ENCODE measurements around the gene ZNF746. TPM values are rescaled to one million over a fixed set of nuclear protein-coding genes. Genes with fewer than 3 reads are reported as not detected.

The ZNF746 gene
- total RNA-seq (ENCODE audit: low replicate concordance) = 20.2 and 20.4 TPM in 2 replicates
- long read RNA-seq = 0 reads

GRCh38 chr7:149497467-149498261, at the start of gene ZNF746:
ZNF746 (minus strand) TSS chr7:149497809; CDS start chr7:149497536, 273 bp downstream.
- H3K4me1 Mint-ChIP-seq (ENCODE audit: unreplicated experiment) = peaks cover 23% of the 10 kb centered on the region
- peak within 1 kb of the TSS; percentile 95 for H3K27ac Mint-ChIP-seq
- no peaks in the 10 kb centered on the region for H3K9me3 Mint-ChIP-seq
- TF ChIP-seq CTCF (conservative IDR thresholded peaks at IDR 0.05) = peak; percentile 77
- peak; percentile 86 for DNase-seq (ENCODE audit: extremely low spot score, unreplicated experiment)
- H3K36me3 Mint-ChIP-seq = peaks cover 12% of the 10 kb centered on the region
- peak within 1 kb of the TSS; percentile 98 for H3K4me3 Mint-ChIP-seq
- H3K27me3 Mint-ChIP-seq = peaks cover 22% of the 10 kb centered on the region

GRCh38 chr7:149547126-149547525, 49.5 kb upstream of the ZNF746 start:
- no peak for DNase-seq (ENCODE audit: extremely low spot score, unreplicated experiment)
- no peak overlapping the region for H3K4me3 Mint-ChIP-seq
- H3K4me1 Mint-ChIP-seq (ENCODE audit: unreplicated experiment) = no peaks in the 10 kb centered on the region
- TF ChIP-seq CTCF (conservative IDR thresholded peaks at IDR 0.05) = no peak
- H3K9me3 Mint-ChIP-seq = no peaks in the 10 kb centered on the region
- peaks cover 50% of the 10 kb centered on the region for H3K36me3 Mint-ChIP-seq
- no peak overlapping the region for H3K27ac Mint-ChIP-seq
- H3K27me3 Mint-ChIP-seq = no peaks in the 10 kb centered on the region

- TF ChIP-seq CTCF (conservative IDR thresholded peaks at IDR 0.05) = no peak
- Mint-ChIP-seq H3K36me3 (peaks cover 46% of the 10 kb centered on the region), H3K27me3 (no peaks in the 10 kb centered on the region), H3K4me1 (ENCODE audit: unreplicated experiment) (no peaks in the 10 kb centered on the region), H3K9me3 (no peaks in the 10 kb centered on the region), H3K4me3 (no peak overlapping the region), H3K27ac (no peak overlapping the region)
- DNase-seq (ENCODE audit: extremely low spot score, unreplicated experiment) = no peak
Observed at GRCh38 chr7:149546331-149546730, 48.7 kb upstream of the ZNF746 start.

- no peak for TF ChIP-seq CTCF (conservative IDR thresholded peaks at IDR 0.05)
- peaks cover 34% of the 10 kb centered on the region for H3K36me3 Mint-ChIP-seq
- no peak for DNase-seq (ENCODE audit: extremely low spot score, unreplicated experiment)
- no peaks in the 10 kb centered on the region for H3K9me3 Mint-ChIP-seq
- H3K27me3 Mint-ChIP-seq = no peaks in the 10 kb centered on the region
- no peak overlapping the region for H3K27ac Mint-ChIP-seq
- H3K4me1 Mint-ChIP-seq (ENCODE audit: unreplicated experiment) = no peaks in the 10 kb centered on the region
- no peak overlapping the region for H3K4me3 Mint-ChIP-seq
Observed at GRCh38 chr7:149544028-149544427, 46.4 kb upstream of the ZNF746 start.

- DNase-seq (ENCODE audit: extremely low spot score, unreplicated experiment) = no peak
- Mint-ChIP-seq H3K27ac (no peak overlapping the region), H3K9me3 (peaks cover 8% of the 10 kb centered on the region), H3K36me3 (no peaks in the 10 kb centered on the region), H3K4me3 (no peak overlapping the region), H3K4me1 (ENCODE audit: unreplicated experiment) (no peaks in the 10 kb centered on the region), H3K27me3 (peaks cover 2% of the 10 kb centered on the region)
- no peak for TF ChIP-seq CTCF (conservative IDR thresholded peaks at IDR 0.05)
Observed at GRCh38 chr7:149532654-149533053, 35.0 kb upstream of the ZNF746 start.
